PC-9 (cell line): ENCODE data around the gene VSIG2. TPM values are rescaled to one million over a fixed set of nuclear protein-coding genes. Genes with fewer than 3 reads are reported as not detected.

Source experiments
- BruUV-seq: library from RNA; stranded (reverse); fragments of 400-500 nt; replicated peaks from 2 replicates; lab custom pipeline; 2021; lab: Mats Ljungman, UMichigan
- CTCF ChIA-PET: fragments of 300-600 bp; sonication (Branson Sonifier 250); formaldehyde crosslinking; loops from one replicate; lab custom pipeline; 2022; ENCODE audit warnings: antibody characterized with exemption; lab: Charles Lee
- POLR2A ChIA-PET: fragments of 300-600 bp; sonication (Branson Sonifier 250); formaldehyde crosslinking; loops from one replicate; lab custom pipeline; 2022; ENCODE audit warnings: antibody characterized with exemption; ENCODE audit not compliant: unreplicated experiment; lab: Charles Lee
- DNase-seq, 2 experiments: peaks; one replicate each; pipeline versions ENCODE4 v3.0.0 to v3.0.0-alpha.2; 2015 to 2022; ENCODE audit warnings: mixed read lengths in 1 of 2
- H2AFZ ChIP-seq: fragments of 200-600 bp; sonication (generic); 2 replicates; pipeline ENCODE4 v1.8.1; 2017; ENCODE audit warnings: antibody characterized with exemption
- H3F3A ChIP-seq: fragments of 200-600 bp; sonication (generic); 2 replicates; pipeline ENCODE4 v1.8.1; 2017; ENCODE audit warnings: antibody characterized with exemption, mild to moderate bottlenecking, low read depth; ENCODE audit not compliant: insufficient read depth
- H3K27ac ChIP-seq: fragments of 200-600 bp; sonication (generic); 2 replicates; pipeline ENCODE4 v1.6.1; 2016; ENCODE audit warnings: mixed run types
- H3K27me3 ChIP-seq: fragments of 200-600 bp; sonication (generic); 2 replicates; pipeline ENCODE4 v1.6.1; 2016; ENCODE audit warnings: low read depth, mixed run types; ENCODE audit not compliant: insufficient read depth
- H3K36me3 ChIP-seq: fragments of 200-600 bp; sonication (generic); 2 replicates; pipeline ENCODE4 v1.6.1; 2016; ENCODE audit warnings: low read depth, mixed run types
- H3K4me1 ChIP-seq: fragments of 200-600 bp; sonication (generic); replicated peaks from 2 replicates; pipeline ENCODE4 v1.6.1; 2016; ENCODE audit warnings: mixed run types; ENCODE audit not compliant: insufficient read depth
- H3K4me2 ChIP-seq: fragments of 200-600 bp; sonication (generic); 2 replicates; pipeline ENCODE4 v1.6.1; 2017; ENCODE audit warnings: mixed run types
- H3K4me3 ChIP-seq: fragments of 200-600 bp; sonication (generic); 2 replicates; pipeline ENCODE4 v1.6.1; 2016; ENCODE audit warnings: mixed run types
- H3K79me2 ChIP-seq: fragments of 200-600 bp; sonication (generic); 2 replicates; pipeline ENCODE4 v1.6.1; 2017; ENCODE audit warnings: low read depth, mixed run types
- H3K9me2 ChIP-seq: fragments of 200-600 bp; sonication (generic); 2 replicates; pipeline ENCODE4 v1.8.1; 2017; ENCODE audit warnings: mild to moderate bottlenecking; ENCODE audit not compliant: insufficient read depth
- H3K9me3 ChIP-seq: fragments of 200-600 bp; sonication (generic); 2 replicates; pipeline ENCODE4 v1.8.1; 2016; ENCODE audit warnings: low read depth; ENCODE audit not compliant: insufficient read depth
- H4K20me1 ChIP-seq: fragments of 200-600 bp; sonication (generic); 2 replicates; pipeline ENCODE4 v1.8.1; 2017; ENCODE audit not compliant: insufficient read depth
- CTCF ChIP-seq: fragments of 200-600 bp; sonication (generic); conservative IDR thresholded peaks from 2 replicates; pipeline ENCODE4 v1.6.1; 2017; ENCODE audit warnings: mixed run types, antibody characterized with exemption, mild to moderate bottlenecking, moderate library complexity
- EZH2 ChIP-seq: fragments of 200-600 bp; sonication (generic); IDR thresholded peaks from 2 replicates; pipeline ENCODE4 v1.8.0; 2017; ENCODE audit warnings: antibody characterized with exemption, low read depth
- intact Hi-C: fragments of 100-400 bp; cut with micrococcal nuclease; formaldehyde crosslinking; loops from one replicate; pipeline ENCODE4 v1.10.0; 2022; ENCODE audit not compliant: unreplicated experiment
- total RNA-seq: library from RNA; stranded (reverse); gene quantifications from 2 replicates; pipeline ENCODE4 v1.2.3, GENCODE V29; 2021

The VSIG2 gene
- total RNA-seq, 1 experiment from 2014 or later: 12.4 TPM

GRCh38 chr11:124752471-124753102 lies 532 bp upstream of the VSIG2 start:
- Histone ChIP-seq H3K27ac (no peak overlapping the region), H3K9me3 (no peaks in the 10 kb centered on the region), H3F3A (peaks cover 34% of the 10 kb centered on the region), H3K4me2 (peak overlapping the region; percentile 83), H3K79me2 (peaks cover 23% of the 10 kb centered on the region), H3K27me3 (no peaks in the 10 kb centered on the region), H3K4me1 (peaks cover 54% of the 10 kb centered on the region), H3K4me3 (peak overlapping the region; percentile 62; the same call in 1 of the 2 replicates), H4K20me1 (no peaks in the 10 kb centered on the region), H3K9me2 (no peaks in the 10 kb centered on the region), H3K36me3 (no peaks in the 10 kb centered on the region), H2AFZ (peak overlapping the region; percentile 73)
- POLR2A ChIA-PET: interaction anchor here (0.6 kb wide), 1 partner anchor 13 kb away, joined by 4 read pairs; the partner anchor contains the start of gene NRGN
- CTCF ChIA-PET: interaction anchor here (0.6 to 0.7 kb wide), 2 partner anchors 11 to 1667 kb away, joined by 5 read pairs; no protein-coding TSS in a partner anchor
- no peak for TF ChIP-seq EZH2
- TF ChIP-seq CTCF: no peak
- no peak for DNase-seq
- intact Hi-C loops: no loop called here
- BruUV-seq: no TSS peak

- CTCF ChIA-PET: interaction anchor here (0.7 kb wide), 1 partner anchor 324 kb away, joined by 4 read pairs; no protein-coding TSS in a partner anchor
Measured at GRCh38 chr11:124751391-124751740, 689 bp downstream of the VSIG2 start.

GRCh38 chr11:124749912-124750311 lies 2.1 kb downstream of the VSIG2 start:
- TF ChIP-seq EZH2 (no peak), CTCF (no peak)
- H3K79me2 ChIP-seq: peaks cover 23% of the 10 kb centered on the region
- no peaks in the 10 kb centered on the region for H4K20me1 ChIP-seq
- POLR2A ChIA-PET: no interaction called here
- peak overlapping the region; percentile 90 for H3K27ac ChIP-seq
- intact Hi-C loops: loop anchor here (5.0 to 10.0 kb wide), 2 partner anchors 45 to 842 kb away; partner anchors contain the start of gene STT3A
- CTCF ChIA-PET: no interaction called here
- DNase-seq: no peak
- no peak overlapping the region for H2AFZ ChIP-seq
- H3K27me3 ChIP-seq: no peaks in the 10 kb centered on the region
- 0 out of 2 replicates have a peak, but pooled peaks cover 3% of the 10 kb centered on the region for H3K36me3 ChIP-seq
- no TSS peak for BruUV-seq
- peak overlapping the region; percentile 83 for H3K4me2 ChIP-seq
- H3K9me3 ChIP-seq: no peaks in the 10 kb centered on the region
- H3K4me1 ChIP-seq: peaks cover 60% of the 10 kb centered on the region
- 0 out of 2 replicates have a peak overlapping the region, but pooled peaks have one; percentile 36 for H3K4me3 ChIP-seq
- H3F3A ChIP-seq: peaks cover 39% of the 10 kb centered on the region
- H3K9me2 ChIP-seq: no peaks in the 10 kb centered on the region

More at GRCh38 chr11:124751391-124751740, 689 bp downstream of the VSIG2 start:
- H3K9me2 ChIP-seq: no peaks in the 10 kb centered on the region
- 0 out of 2 replicates have a peak, but pooled peaks cover 3% of the 10 kb centered on the region for H3K36me3 ChIP-seq
- peak overlapping the region; percentile 73; the same call in 1 of the 2 replicates for H2AFZ ChIP-seq
- no peaks in the 10 kb centered on the region for H3K9me3 ChIP-seq
- DNase-seq: no peak
- POLR2A ChIA-PET: no interaction called here
- no TSS peak for BruUV-seq
- H3K4me3 ChIP-seq: peak overlapping the region; percentile 62; the same call in 1 of the 2 replicates
- H3F3A ChIP-seq: peaks cover 39% of the 10 kb centered on the region
- peak overlapping the region; percentile 83 for H3K4me2 ChIP-seq
- peaks cover 60% of the 10 kb centered on the region for H3K4me1 ChIP-seq
- H3K27me3 ChIP-seq: no peaks in the 10 kb centered on the region
- no peaks in the 10 kb centered on the region for H4K20me1 ChIP-seq
- H3K27ac ChIP-seq: peak overlapping the region; percentile 90
- intact Hi-C loops: no loop called here
- no peak for TF ChIP-seq CTCF
- no peak for TF ChIP-seq EZH2
- peaks cover 23% of the 10 kb centered on the region for H3K79me2 ChIP-seq
